Measurements from ENCODE around the gene ASTN2.

Gene ASTN2

GRCh38 chr9:117014061-117014460, 400.8 kb downstream of the ASTN2 start:
- H3K27ac ChIP-seq: no peak overlapping the region
- no peak overlapping the region for H3K4me3 ChIP-seq
- TF ChIP-seq CTCF (IDR thresholded peaks at IDR 0.05): no peak
- no peak for DNase-seq (ENCODE audit: low spot score)

GRCh38 chr9:117013440-117013995, 401.3 kb downstream of the ASTN2 start:
- no peak for TF ChIP-seq CTCF (IDR thresholded peaks at IDR 0.05)
- Histone ChIP-seq H3K27ac (no peak overlapping the region), H3K4me3 (no peak overlapping the region)
- no peak for DNase-seq (ENCODE audit: low spot score)

- Histone ChIP-seq H3K4me3 (no peak overlapping the region), H3K27ac (no peak overlapping the region)
- no peak for TF ChIP-seq CTCF (IDR thresholded peaks at IDR 0.05)
- DNase-seq (ENCODE audit: low spot score): no peak
Observed at GRCh38 chr9:117010061-117010460, 404.8 kb downstream of the ASTN2 start.

- DNase-seq (ENCODE audit: low spot score): no peak
- Histone ChIP-seq H3K27ac (no peak overlapping the region), H3K4me3 (no peak overlapping the region)
- TF ChIP-seq CTCF (IDR thresholded peaks at IDR 0.05): no peak
Observed at GRCh38 chr9:117008876-117009275, 406.0 kb downstream of the ASTN2 start.

- DNase-seq (ENCODE audit: low spot score): no peak
- TF ChIP-seq CTCF (IDR thresholded peaks at IDR 0.05): no peak
- Histone ChIP-seq H3K4me3 (no peak overlapping the region), H3K27ac (no peak overlapping the region)
Observed at GRCh38 chr9:117008461-117008860, 406.4 kb downstream of the ASTN2 start.

GRCh38 chr9:117002686-117003085, 412.2 kb downstream of the ASTN2 start:
- no peak overlapping the region for H3K27ac ChIP-seq
- TF ChIP-seq CTCF (IDR thresholded peaks at IDR 0.05): no peak
- DNase-seq (ENCODE audit: low spot score): no peak
- H3K4me3 ChIP-seq: no peak overlapping the region

- Histone ChIP-seq H3K27ac (no peak overlapping the region), H3K4me3 (no peak overlapping the region)
- TF ChIP-seq CTCF (IDR thresholded peaks at IDR 0.05): no peak
- no peak for DNase-seq (ENCODE audit: low spot score)
Observed at GRCh38 chr9:117000834-117001233, 414.0 kb downstream of the ASTN2 start.
